ENCODE data around the gene PNKD. TPM values are rescaled to one million over a fixed set of nuclear protein-coding genes. Genes with fewer than 3 reads are reported as not detected.

The PNKD gene
- total RNA-seq, 4 donors from 2014 or later = 40.3 to 74.1 (median 56.5) TPM

DNA sequence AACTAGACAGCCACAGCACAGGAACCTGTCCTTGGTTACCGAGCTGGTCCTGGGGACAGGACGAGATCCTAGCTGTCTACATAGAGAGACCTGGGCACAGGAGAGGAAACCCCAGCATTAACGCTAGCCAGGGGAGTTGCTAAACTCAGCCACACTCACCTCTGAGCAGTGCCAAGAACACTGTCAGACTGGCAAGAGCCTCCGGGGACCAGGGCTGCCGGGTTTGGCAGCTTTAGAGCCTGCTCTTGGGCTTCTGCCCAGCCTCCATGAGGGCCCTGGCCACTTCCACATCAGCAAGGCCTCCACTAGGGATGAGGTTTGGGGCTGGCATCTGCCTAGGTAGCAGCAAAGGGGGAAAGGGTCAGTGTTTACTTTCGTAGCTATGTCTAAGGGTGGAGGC is 15.3 kb downstream of the PNKD start:
- Histone ChIP-seq H3K27ac (replicated peaks in 1 of 4) (peak overlapping the region; percentile 93 to 100 (median 96)), H3K4me3 (peak overlapping the region; percentile 50 to 63 (median 54)), H3K36me3 (peaks cover 8 to 29% (median 21%) of the 10 kb centered on the region in 4 donors), H3K9me3 (no peaks in the 10 kb centered on the region), H3K27me3 (no peaks in the 10 kb centered on the region), H3K4me1 (peaks cover 87 to 97% (median 96%) of the 10 kb centered on the region in 4 donors)
- 16% methylated on average over 5 of the region's 6 CpGs for WGBS
- no peak for TF ChIP-seq EP300 (IDR thresholded peaks at IDR 0.05)
- TF ChIP-seq POLR2AphosphoS5 (IDR thresholded peaks at IDR 0.05) = peak in 1 of 2 donors; percentile 37
- no peak for DNase-seq (ENCODE audit: extremely low spot score)
- intact Hi-C loops (cut with DNase I) = loop anchor here (10.0 kb wide), 1 partner anchor 279 kb away; the partner anchor contains the start of genes CNOT9 and USP37

DNA sequence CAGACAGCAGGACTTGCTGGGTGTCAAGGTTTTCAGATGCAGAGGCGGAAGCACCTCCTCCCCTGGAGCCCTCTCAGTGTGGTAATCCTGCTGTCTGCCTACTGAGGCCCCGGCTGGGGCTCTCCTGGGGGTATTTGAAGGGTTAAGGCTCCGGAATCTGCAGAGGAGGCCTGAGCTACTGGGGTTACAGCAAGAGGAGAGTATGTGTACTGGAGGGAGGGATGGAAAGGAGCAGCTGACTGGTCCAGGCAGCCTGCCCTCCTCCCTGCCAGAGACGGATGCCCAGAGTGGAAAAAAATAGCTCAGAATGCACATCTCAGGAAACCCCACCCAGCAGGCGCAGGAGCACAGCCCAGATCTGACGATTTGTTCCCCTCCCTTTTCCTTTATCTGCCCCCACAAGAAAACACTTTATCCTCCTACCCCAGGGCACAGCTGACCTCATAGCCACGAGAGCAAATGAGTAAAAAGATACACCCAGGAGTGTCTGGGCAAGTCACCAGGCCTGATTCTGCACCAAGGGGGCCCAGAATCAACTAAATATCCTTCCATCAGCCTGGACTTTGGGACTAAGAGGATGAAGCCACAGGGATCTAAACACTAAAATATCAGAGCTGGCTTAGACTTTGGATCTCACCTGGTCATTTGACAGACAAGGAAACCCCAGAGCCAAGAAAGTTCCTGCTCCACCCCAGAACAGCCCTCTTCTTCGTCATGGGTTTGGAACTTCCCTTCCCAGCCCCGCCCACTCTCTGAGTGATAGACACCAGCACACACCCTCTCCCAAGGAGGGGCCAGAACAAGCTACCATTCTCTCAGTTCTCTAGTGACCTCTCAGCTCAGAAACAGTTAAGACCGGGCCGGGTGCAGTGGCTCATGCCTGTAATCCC is 16.5 kb downstream of the PNKD start:
- peak overlapping the region; percentile 50 to 63 (median 54) for H3K4me3 ChIP-seq
- intact Hi-C loops (cut with DNase I) = loop anchor here (10.0 kb wide), 1 partner anchor 278 kb away; the partner anchor contains the start of genes CNOT9 and USP37
- no peaks in the 10 kb centered on the region for H3K27me3 ChIP-seq
- H3K4me1 ChIP-seq = peaks cover 88 to 100% (median 98%) of the 10 kb centered on the region in 4 donors
- H3K36me3 ChIP-seq = peaks cover 0 to 17% (median 9%) of the 10 kb centered on the region in 4 donors
- TF ChIP-seq POLR2A (IDR thresholded peaks at IDR 0.05; ENCODE audit: low read depth) (peak; percentile 36), EP300 (IDR thresholded peaks at IDR 0.05) (no peak), POLR2AphosphoS5 (IDR thresholded peaks at IDR 0.05) (peak; percentile 80 to 89)
- TF ChIP-seq, protein P1, sequence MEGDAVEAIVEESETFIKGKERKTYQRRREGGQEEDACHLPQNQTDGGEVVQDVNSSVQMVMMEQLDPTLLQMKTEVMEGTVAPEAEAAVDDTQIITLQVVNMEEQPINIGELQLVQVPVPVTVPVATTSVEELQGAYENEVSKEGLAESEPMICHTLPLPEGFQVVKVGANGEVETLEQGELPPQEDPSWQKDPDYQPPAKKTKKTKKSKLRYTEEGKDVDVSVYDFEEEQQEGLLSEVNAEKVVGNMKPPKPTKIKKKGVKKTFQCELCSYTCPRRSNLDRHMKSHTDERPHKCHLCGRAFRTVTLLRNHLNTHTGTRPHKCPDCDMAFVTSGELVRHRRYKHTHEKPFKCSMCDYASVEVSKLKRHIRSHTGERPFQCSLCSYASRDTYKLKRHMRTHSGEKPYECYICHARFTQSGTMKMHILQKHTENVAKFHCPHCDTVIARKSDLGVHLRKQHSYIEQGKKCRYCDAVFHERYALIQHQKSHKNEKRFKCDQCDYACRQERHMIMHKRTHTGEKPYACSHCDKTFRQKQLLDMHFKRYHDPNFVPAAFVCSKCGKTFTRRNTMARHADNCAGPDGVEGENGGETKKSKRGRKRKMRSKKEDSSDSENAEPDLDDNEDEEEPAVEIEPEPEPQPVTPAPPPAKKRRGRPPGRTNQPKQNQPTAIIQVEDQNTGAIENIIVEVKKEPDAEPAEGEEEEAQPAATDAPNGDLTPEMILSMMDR (IDR thresholded peaks at IDR 0.05) = peak in 1 of 3 experiments; percentile 13
- no peaks in the 10 kb centered on the region for H3K9me3 ChIP-seq
- peak; percentile 99 for DNase-seq (ENCODE audit: extremely low spot score)
- H3K27ac ChIP-seq (replicated peaks in 1 of 4) = peak overlapping the region; percentile 93 to 100 (median 96)
- WGBS = 4% methylated on average over 9 of the region's 11 CpGs

DNA sequence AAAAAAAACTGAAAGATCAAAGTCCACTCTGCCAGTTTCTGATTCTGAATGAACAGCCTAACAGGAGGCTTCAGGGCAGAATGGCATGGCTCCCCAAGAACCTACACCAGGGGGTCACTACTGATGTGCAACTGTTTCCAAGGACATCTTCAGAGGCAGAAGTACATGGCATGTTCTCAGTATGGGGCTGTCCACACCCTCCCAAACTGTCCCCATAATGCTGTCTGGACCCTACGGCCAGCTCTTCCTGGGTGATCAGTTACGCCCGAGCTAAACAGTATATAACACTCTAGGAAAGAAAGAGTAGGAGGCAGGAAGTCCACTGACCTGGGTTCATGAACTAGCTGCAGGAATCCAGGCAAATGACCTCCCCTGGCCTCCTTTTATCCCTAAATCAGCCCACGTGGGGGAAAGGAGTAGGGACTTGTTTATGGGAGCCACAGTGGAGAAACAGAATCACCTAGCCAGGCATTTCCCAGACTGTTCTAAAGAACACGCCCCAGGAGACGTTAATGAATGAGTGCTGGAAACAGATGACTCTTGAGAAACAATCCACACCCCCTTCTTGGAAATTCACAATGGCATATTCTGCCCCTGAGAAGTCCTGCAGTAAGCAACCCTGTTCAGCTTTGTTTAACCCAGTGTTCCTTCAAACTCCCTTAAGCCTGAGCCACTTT is 19.5 kb downstream of the PNKD start:
- DNase-seq (ENCODE audit: extremely low spot score) = peak; percentile 92
- H3K4me3 ChIP-seq = peak overlapping the region; percentile 79 to 97 (median 88)
- intact Hi-C loops (cut with DNase I) = loop anchor here (2.0 to 10.0 kb wide), 2 partner anchors 107 to 275 kb away; partner anchors contain the start of genes CNOT9 and USP37
- whole genome bisulfite sequencing = 30% methylated on average over 6 of the region's 6 CpGs
- TF ChIP-seq EP300 (IDR thresholded peaks at IDR 0.05) (peak; percentile 80), POLR2AphosphoS5 (IDR thresholded peaks at IDR 0.05) (peak; percentile 52 to 76), POLR2A (IDR thresholded peaks at IDR 0.05; ENCODE audit: low read depth) (no peak)
- no peaks in the 10 kb centered on the region for H3K9me3 ChIP-seq
- peaks cover 73 to 90% (median 80%) of the 10 kb centered on the region in 4 donors for H3K4me1 ChIP-seq
- H3K27ac ChIP-seq (replicated peaks in 1 of 4) = peak overlapping the region; percentile 93 to 100 (median 96)
- no peaks in the 10 kb centered on the region for H3K27me3 ChIP-seq
- H3K36me3 ChIP-seq = no peaks in the 10 kb centered on the region

DNA sequence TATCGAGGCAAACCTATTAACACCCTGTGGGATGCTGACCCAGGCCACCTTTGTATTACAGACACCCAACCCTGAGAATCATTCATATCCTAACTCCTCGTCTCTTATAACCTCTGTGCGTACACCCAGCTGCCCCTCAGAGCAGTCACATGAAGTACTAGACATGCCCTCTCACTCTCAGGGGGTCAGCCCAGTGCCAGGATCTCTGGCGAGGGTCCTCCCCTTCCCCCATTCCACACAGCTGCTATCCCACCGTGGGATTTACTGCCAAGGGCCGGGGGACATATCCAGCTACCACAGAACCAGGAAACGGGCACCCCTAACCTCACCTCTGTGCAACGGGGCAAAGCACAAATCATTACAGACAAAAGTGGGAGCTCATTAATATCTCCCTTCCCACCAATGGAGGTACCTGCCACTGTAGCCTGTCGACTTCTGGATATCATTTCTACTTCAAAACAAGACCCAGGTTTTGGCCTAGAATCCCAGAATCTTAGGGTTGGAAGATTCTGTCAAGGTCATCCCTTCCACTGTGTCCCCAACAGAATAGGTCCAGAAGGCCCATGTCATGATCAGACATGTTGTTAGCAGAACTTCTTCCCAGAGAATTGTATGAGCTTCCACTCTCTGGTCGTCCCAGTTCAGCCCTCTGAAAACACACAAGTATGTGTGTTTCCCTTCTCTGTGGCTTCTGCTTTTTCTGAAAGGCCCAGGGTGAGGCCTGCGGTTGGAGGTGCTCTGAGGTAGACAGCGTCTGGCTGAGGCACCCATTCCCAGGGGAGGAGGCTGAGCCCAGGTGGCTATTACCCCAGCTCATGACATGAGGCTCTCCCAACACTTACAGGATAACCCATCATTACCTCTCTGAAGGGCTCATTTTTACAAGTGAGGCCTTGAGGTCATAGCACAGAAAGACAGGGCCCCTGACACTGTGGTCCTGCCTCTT is 20.3 kb downstream of the PNKD start:
- peak overlapping the region; percentile 79 to 97 (median 88) for H3K4me3 ChIP-seq
- 56% methylated on average over 5 of the region's 12 CpGs for WGBS
- no peak for DNase-seq (ENCODE audit: extremely low spot score)
- H3K27ac ChIP-seq (replicated peaks in 1 of 4) = peak overlapping the region; percentile 93 to 100 (median 96)
- no peak for TF ChIP-seq EP300 (IDR thresholded peaks at IDR 0.05)
- TF ChIP-seq POLR2A (IDR thresholded peaks at IDR 0.05; ENCODE audit: low read depth) = no peak
- no peaks in the 10 kb centered on the region for H3K36me3 ChIP-seq
- no peaks in the 10 kb centered on the region for H3K27me3 ChIP-seq
- H3K4me1 ChIP-seq = peaks cover 67 to 82% (median 73%) of the 10 kb centered on the region in 4 donors
- intact Hi-C loops (cut with DNase I) = loop anchor here (2.0 kb wide), 1 partner anchor 106 kb away; no protein-coding TSS in a partner anchor
- no peaks in the 10 kb centered on the region for H3K9me3 ChIP-seq

DNA sequence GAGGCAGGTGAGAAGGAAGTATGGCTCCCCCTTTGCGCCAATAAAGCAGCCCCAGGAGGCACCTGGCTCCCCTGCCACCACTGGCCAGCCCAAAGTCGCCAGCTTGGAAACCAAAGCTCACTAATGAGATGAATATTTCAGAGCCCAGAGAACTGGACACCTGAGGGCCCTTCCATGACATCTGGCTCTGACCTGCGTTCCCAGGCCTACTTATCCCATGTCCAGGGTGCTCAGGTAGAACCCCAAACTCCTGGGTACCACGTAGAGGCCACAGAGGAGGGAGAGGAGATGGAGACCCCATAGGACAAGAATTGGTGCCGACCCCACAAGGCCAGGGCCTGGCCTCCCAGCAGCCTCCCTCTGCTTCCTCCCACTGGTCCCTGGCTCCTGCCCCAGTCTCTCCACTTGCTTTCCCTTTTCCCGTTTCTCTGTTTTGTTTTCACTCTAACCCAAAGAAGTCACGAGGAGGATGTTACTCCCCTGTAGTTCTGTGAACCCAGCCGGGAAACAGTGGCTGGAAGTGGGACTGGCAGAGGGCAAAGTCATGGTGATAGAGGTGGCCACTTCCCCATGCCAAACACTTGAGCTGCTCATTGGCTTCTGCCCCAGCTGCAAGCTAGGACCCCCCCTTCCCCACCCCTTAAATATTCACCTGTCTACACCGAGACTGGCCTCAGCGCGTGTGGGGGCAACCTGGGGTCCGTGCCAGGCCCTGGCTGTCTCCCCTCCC is 21.2 kb downstream of the PNKD start:
- no peak for DNase-seq (ENCODE audit: extremely low spot score)
- no peaks in the 10 kb centered on the region for H3K9me3 ChIP-seq
- WGBS = 19% methylated on average over 11 of the region's 12 CpGs
- peak overlapping the region; percentile 93 to 100 (median 96) for H3K27ac ChIP-seq (replicated peaks in 1 of 4)
- intact Hi-C loops (cut with DNase I) = loop anchor here (2.0 kb wide), 1 partner anchor 105 kb away; no protein-coding TSS in a partner anchor
- H3K36me3 ChIP-seq = no peaks in the 10 kb centered on the region
- H3K4me3 ChIP-seq = peak overlapping the region; percentile 79 to 97 (median 88)
- no peaks in the 10 kb centered on the region for H3K27me3 ChIP-seq
- H3K4me1 ChIP-seq = peaks cover 58 to 73% (median 64%) of the 10 kb centered on the region in 4 donors
- no peak for TF ChIP-seq POLR2AphosphoS5 (IDR thresholded peaks at IDR 0.05)
- TF ChIP-seq, protein P1 (IDR thresholded peaks at IDR 0.05) = no peak
- no peak for TF ChIP-seq EP300 (IDR thresholded peaks at IDR 0.05)
- no peak for TF ChIP-seq POLR2A (IDR thresholded peaks at IDR 0.05; ENCODE audit: low read depth)

Data from esophagus muscularis mucosa (tissue), 4 donors.